Gastrocnemius medialis (tissue), 4 donors: ENCODE data around the gene HIVEP3. TPM values are rescaled to one million over a fixed set of nuclear protein-coding genes. Genes with fewer than 3 reads are reported as not detected.

Experiments
- ATAC-seq, 2 donors: fragments of 150-250 bp; one replicate each; pipeline ENCODE4 v1.9.1; 2016
- DNase-seq, 2 donors: peaks; one replicate each; pipeline ENCODE4 v3.0.0-alpha.2; 2019
- H3K27ac ChIP-seq, 4 donors: fragments of 200-600 bp; sonication (generic); 1 replicate in 1 of 4; 2 replicates in 3 of 4; pipeline ENCODE4 v1.5.1; 2016 to 2018; ENCODE audit warnings: mild to moderate bottlenecking in 2 of 4, moderate library complexity in 1 of 4
- H3K27me3 ChIP-seq, 3 donors: fragments of 200-600 bp; sonication (generic) in 2 of 3; 1 replicate in 1 of 3; 2 replicates in 2 of 3; pipeline versions ENCODE4 v1.5.1 to v1.6.0; 2016 to 2019; ENCODE audit warnings: mild to moderate bottlenecking in 1 of 3, moderate library complexity in 1 of 3
- H3K36me3 ChIP-seq, 2 donors: fragments of 200-600 bp; sonication (generic) in 1 of 2; one replicate each; pipeline ENCODE4 v1.5.1; 2017 to 2018
- H3K4me1 ChIP-seq, 2 donors: fragments of 200-600 bp; sonication (generic) in 1 of 2; one replicate each; pipeline ENCODE4 v1.5.1; 2016 to 2017; ENCODE audit warnings: mild to moderate bottlenecking in 2 of 2
- H3K4me3 ChIP-seq, 4 donors: fragments of 200-600 bp; sonication (generic) in 3 of 4; 1 replicate in 1 of 4; 2 replicates in 3 of 4; pipeline ENCODE4 v1.5.1; 2016 to 2019; ENCODE audit warnings: mild to moderate bottlenecking in 2 of 4
- H3K9me3 ChIP-seq, 3 donors: fragments of 200-600 bp; sonication (generic) in 2 of 3; 1 replicate in 1 of 3; 2 replicates in 2 of 3; pipeline ENCODE4 v1.5.1; 2016 to 2019
- POLR2A ChIP-seq, 2 donors: fragments of 450-650 bp; IDR thresholded peaks; one replicate each; pipeline ENCODE4 v1.6.1; 2017; ENCODE audit warnings: antibody characterized with exemption in 2 of 2, mild to moderate bottlenecking in 2 of 2, moderate library complexity in 2 of 2
- in situ Hi-C, 4 donors: fragments of 200-750 bp; cut with MboI; loops; one replicate each; pipeline versions ENCODE4 v1.15.0 to v1.8.0; 2017; ENCODE audit warnings: low sequenced_read_pairs in 4 of 4
- intact Hi-C: fragments of 100-400 bp; cut with DNase I; formaldehyde crosslinking; loops from one replicate; pipeline ENCODE4 v1.15.1; 2023; ENCODE audit warnings: low total_unique reads
- total RNA-seq, 4 donors: library from RNA; depleted of rRNA; stranded (reverse); fragments of >200 nt; gene quantifications; one replicate each; pipeline versions ENCODE4 v1.1.0 to v1.2.3, GENCODE V29; 2016
- TF ChIP-seq, protein P1 (sequence below), 5 experiments: fragments of 450-650 bp in 3 of 5; fragments of 200-600 bp in 2 of 5; sonication (generic) in 2 of 5; IDR thresholded peaks in 4 of 5; conservative IDR thresholded peaks in 1 of 5; 1 replicate in 4 of 5; 2 replicates in 1 of 5; pipeline ENCODE4 v1.5.1; 2016 to 2019; ENCODE audit warnings: antibody characterized with exemption in 5 of 5, mild to moderate bottlenecking in 3 of 5, moderate library complexity in 3 of 5

HIVEP3 gene
- total RNA-seq, 4 donors from 2014 or later: 0.80 to 1.8 (median 1.3) TPM

GRCh38 chr1:41566969-41567368, 351.8 kb downstream of the HIVEP3 start:
- ATAC-seq (no peak), DNase-seq (no peak)
- no peak overlapping the region for H3K27ac ChIP-seq
- TF ChIP-seq POLR2A (IDR thresholded peaks at IDR 0.05): no peak
- TF ChIP-seq, protein P1, sequence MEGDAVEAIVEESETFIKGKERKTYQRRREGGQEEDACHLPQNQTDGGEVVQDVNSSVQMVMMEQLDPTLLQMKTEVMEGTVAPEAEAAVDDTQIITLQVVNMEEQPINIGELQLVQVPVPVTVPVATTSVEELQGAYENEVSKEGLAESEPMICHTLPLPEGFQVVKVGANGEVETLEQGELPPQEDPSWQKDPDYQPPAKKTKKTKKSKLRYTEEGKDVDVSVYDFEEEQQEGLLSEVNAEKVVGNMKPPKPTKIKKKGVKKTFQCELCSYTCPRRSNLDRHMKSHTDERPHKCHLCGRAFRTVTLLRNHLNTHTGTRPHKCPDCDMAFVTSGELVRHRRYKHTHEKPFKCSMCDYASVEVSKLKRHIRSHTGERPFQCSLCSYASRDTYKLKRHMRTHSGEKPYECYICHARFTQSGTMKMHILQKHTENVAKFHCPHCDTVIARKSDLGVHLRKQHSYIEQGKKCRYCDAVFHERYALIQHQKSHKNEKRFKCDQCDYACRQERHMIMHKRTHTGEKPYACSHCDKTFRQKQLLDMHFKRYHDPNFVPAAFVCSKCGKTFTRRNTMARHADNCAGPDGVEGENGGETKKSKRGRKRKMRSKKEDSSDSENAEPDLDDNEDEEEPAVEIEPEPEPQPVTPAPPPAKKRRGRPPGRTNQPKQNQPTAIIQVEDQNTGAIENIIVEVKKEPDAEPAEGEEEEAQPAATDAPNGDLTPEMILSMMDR (IDR thresholded peaks at IDR 0.05 in 4 of 5, conservative IDR thresholded peaks at IDR 0.05 in 1 of 5): no peak
- H3K27me3 ChIP-seq: no peaks in the 10 kb centered on the region
- intact Hi-C loops: no loop called here
- H3K4me3 ChIP-seq: no peak overlapping the region
- H3K4me1 ChIP-seq: no peaks in the 10 kb centered on the region
- H3K9me3 ChIP-seq: no peaks in the 10 kb centered on the region
- in situ Hi-C loops: no loop called here
- no peaks in the 10 kb centered on the region for H3K36me3 ChIP-seq

DNA sequence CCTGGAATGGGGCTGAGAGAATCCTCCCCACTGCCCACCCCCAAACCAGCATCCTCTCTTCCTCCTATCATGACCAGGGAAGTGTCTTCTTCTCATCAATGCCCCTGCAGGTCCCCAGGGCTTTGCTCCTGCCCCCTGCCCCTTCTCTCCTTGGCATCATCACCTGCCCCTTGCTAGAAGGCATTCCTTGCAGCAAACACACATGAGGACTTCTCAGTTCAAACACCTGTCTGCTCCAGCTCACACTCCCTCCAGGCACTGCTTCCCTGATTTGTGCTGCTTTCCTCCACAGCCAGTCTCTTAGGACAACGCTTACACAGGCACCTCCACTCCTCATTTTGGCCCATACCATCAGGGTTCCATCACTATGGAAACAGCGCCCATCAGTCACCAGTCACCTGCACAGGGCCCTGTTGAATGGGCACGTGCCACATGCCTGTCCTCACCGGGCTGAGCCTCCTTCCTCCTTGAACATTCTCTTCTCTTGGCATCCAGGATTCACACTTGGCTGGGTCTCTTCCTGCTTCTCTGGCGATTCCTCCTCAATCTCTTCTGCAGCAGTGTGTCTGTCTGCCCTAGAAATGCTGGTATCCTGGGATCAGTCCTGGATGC, 352.3 kb downstream of the HIVEP3 start:
- Histone ChIP-seq H3K9me3 (no peaks in the 10 kb centered on the region), H3K4me3 (no peak overlapping the region), H3K27me3 (no peaks in the 10 kb centered on the region), H3K36me3 (no peaks in the 10 kb centered on the region), H3K4me1 (no peaks in the 10 kb centered on the region), H3K27ac (no peak overlapping the region)
- in situ Hi-C loops (no loop called here), intact Hi-C loops (no loop called here)
- no peak for DNase-seq
- TF ChIP-seq, protein P1 (IDR thresholded peaks at IDR 0.05 in 4 of 5, conservative IDR thresholded peaks at IDR 0.05 in 1 of 5): no peak
- no peak for TF ChIP-seq POLR2A (IDR thresholded peaks at IDR 0.05)
- no peak for ATAC-seq

DNA sequence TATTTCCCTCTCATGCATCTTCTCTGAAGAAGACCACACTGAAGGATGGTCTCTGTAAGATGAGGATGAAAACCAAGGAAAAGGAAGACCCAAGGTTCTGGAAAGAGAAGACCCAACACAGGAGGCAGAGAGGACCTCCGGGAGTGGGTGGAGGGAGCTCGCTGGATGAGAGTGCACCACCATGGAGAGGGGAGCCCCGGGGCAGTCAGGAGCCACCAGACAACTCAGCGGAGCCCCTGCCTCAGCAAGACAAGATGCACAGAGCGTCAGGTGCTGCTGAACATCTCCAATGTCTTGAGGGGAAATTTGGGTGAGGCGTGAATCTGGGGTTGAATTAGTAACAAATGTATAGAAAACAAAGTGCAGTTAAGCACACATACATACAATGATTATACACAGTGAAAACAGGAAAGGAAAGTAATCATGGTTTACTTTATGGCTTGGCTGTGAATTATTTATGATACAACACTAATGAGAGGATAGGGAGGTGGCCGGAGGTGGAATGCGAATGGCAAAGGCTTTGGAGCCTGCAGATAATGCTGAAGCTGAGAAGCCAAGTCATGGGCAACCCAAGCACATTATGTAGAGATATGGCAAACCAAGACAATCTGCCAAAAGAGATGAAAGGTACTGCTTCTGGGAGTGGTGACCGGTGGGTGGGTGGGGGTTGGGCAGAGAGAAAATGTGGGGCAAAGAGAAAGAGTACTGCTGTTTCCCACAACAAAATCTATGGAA, 353.8 kb downstream of the HIVEP3 start:
- DNase-seq: no peak
- in situ Hi-C loops: no loop called here

DNA sequence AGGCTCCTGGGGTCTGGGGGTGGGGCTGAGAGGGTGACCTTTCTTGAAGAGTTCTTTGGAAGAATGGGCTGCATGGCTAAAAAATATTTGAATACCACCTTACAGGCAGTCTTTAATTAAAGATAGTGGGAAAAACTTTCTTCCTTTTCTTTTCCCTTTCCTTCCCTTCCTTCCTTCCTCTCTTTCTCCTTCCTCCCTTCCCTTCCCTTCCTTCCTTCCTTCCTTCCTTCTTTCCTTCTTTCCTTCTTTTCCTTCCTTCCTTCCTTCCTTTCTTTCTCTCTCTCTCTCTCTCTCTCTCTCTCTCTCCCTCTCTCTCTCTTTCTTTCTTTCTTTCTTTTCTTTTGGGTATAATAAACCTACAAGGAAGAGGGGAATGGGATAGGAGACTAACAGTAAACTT, 356.4 kb downstream of the HIVEP3 start:
- no peak for DNase-seq
- intact Hi-C loops: no loop called here
- Histone ChIP-seq H3K4me1 (peaks cover 17 to 21% of the 10 kb centered on the region in 2 donors), H3K9me3 (no peaks in the 10 kb centered on the region), H3K27ac (no peak overlapping the region), H3K4me3 (no peak overlapping the region), H3K36me3 (no peaks in the 10 kb centered on the region), H3K27me3 (no peaks in the 10 kb centered on the region)
- in situ Hi-C loops: no loop called here
- no peak for TF ChIP-seq POLR2A (IDR thresholded peaks at IDR 0.05)
- TF ChIP-seq, protein P1 (IDR thresholded peaks at IDR 0.05 in 4 of 5, conservative IDR thresholded peaks at IDR 0.05 in 1 of 5): no peak
- no peak for ATAC-seq

More for the DNA sequence above, 353.8 kb downstream of the HIVEP3 start:
- H3K27me3 ChIP-seq: no peaks in the 10 kb centered on the region
- peaks cover 0 to 1% of the 10 kb centered on the region in 2 donors for H3K4me1 ChIP-seq
- no peaks in the 10 kb centered on the region for H3K36me3 ChIP-seq
- no peak overlapping the region for H3K4me3 ChIP-seq
- no peak overlapping the region for H3K27ac ChIP-seq
- TF ChIP-seq, protein P1 (IDR thresholded peaks at IDR 0.05 in 4 of 5, conservative IDR thresholded peaks at IDR 0.05 in 1 of 5): no peak
- TF ChIP-seq POLR2A (IDR thresholded peaks at IDR 0.05): no peak
- no peaks in the 10 kb centered on the region for H3K9me3 ChIP-seq
- no peak for ATAC-seq
- intact Hi-C loops: no loop called here
